ENCODE measurements around the gene TMEM174.

DNA sequence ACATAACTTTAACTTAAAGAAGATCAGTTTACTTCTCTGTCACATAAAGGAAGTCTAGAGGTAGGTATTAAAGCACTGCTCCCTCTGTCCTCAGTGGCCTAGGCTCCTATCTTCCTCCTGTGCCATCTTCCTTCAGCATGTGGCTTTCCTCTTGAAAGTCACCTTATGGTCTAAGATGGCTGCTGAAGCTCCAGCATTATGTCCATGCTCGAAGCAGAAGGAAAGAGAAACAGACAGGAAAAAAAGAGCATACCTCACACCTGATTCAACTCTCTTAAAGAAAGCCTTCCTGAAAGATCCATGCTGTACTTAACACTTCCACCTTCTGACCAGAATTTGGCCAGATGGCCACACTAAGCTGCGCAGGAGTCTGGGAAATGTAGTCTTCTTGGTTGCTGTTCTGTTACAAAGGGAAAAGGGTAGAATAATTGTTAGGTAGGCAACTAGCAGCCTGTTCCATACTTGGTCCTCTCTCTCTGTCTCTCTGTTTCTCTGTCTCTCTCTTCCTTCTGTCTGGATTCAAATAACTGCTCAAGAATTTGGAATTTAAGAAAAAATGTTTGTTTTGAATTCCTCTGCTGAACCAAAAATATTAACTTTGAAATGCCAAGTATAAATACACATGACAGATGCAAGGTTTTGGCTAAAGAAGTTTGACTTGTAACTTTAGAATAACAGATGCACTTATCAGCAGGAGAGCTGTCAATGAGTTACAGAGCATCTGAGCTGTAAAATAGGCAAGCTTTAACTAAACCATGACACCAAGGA lies 16.0 kb downstream of the TMEM174 start:
- TF ChIP-seq, protein P1, sequence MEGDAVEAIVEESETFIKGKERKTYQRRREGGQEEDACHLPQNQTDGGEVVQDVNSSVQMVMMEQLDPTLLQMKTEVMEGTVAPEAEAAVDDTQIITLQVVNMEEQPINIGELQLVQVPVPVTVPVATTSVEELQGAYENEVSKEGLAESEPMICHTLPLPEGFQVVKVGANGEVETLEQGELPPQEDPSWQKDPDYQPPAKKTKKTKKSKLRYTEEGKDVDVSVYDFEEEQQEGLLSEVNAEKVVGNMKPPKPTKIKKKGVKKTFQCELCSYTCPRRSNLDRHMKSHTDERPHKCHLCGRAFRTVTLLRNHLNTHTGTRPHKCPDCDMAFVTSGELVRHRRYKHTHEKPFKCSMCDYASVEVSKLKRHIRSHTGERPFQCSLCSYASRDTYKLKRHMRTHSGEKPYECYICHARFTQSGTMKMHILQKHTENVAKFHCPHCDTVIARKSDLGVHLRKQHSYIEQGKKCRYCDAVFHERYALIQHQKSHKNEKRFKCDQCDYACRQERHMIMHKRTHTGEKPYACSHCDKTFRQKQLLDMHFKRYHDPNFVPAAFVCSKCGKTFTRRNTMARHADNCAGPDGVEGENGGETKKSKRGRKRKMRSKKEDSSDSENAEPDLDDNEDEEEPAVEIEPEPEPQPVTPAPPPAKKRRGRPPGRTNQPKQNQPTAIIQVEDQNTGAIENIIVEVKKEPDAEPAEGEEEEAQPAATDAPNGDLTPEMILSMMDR (conservative IDR thresholded peaks at IDR 0.05 in 1 of 2, IDR thresholded peaks at IDR 0.05 in 1 of 2; ENCODE audit: low read depth in 1 of 2, low read length in 2 of 2) = no peak
- no peak for TF ChIP-seq EZH2 (IDR thresholded peaks at IDR 0.05; ENCODE audit: low read length, missing control alignments)
